Measurements from ENCODE around the gene SLC6A4. TPM values are rescaled to one million over a fixed set of nuclear protein-coding genes. Genes with fewer than 3 reads are reported as not detected.

Gene SLC6A4
- total and polyA plus RNA-seq, 2 experiments from 2014 or later: 0.06 to 0.14 TPM

- no peaks in the 10 kb centered on the region for H3K27me3 ChIP-seq (ENCODE audit: insufficient read depth)
- H3K4me2 ChIP-seq: no peak overlapping the region
- Mint-ChIP-seq H3K27me3 (ENCODE audit: insufficient read depth, low read depth, poor library complexity) (peaks cover 5% of the 10 kb centered on the region), H3K36me3 (ENCODE audit: low read depth) (peaks cover 27% of the 10 kb centered on the region; the same call in 2 of the 3 replicates), H3K9me3 (no peaks in the 10 kb centered on the region; the same call in 2 of the 3 replicates), H3K4me1 (no peaks in the 10 kb centered on the region), H3K27ac (no peak overlapping the region), H3K4me3 (no peak overlapping the region)
- H3K79me2 ChIP-seq (replicated peaks; ENCODE audit: insufficient read depth): peaks cover 80% of the 10 kb centered on the region
- H3K9me2 ChIP-seq (ENCODE audit: insufficient read depth): no peaks in the 10 kb centered on the region
- TF ChIP-seq EZH2phosphoT487 (IDR thresholded peaks at IDR 0.05; ENCODE audit: unreplicated experiment) (no peak), ZNF114 (CRISPR knock-in tag; IDR thresholded peaks at IDR 0.05) (no peak), ZNF331 (CRISPR knock-in tag; IDR thresholded peaks at IDR 0.05; ENCODE audit: low read depth) (no peak), ETS1 (IDR thresholded peaks at IDR 0.05) (no peak), CREB1 (CRISPR knock-in tag; IDR thresholded peaks at IDR 0.05; ENCODE audit: low read depth) (no peak), EZH2 (IDR thresholded peaks at IDR 0.05; ENCODE audit: low read depth, unreplicated experiment) (no peak), JUNB (IDR thresholded peaks at IDR 0.05; ENCODE audit: unreplicated experiment) (no peak), CTCF (conservative IDR thresholded peaks at IDR 0.05; ENCODE audit: low read depth in 2 of 2) (no peak), NANOG (IDR thresholded peaks at IDR 0.05; ENCODE audit: borderline replicate concordance) (no peak), STAT1 (IDR thresholded peaks at IDR 0.05; ENCODE audit: unreplicated experiment) (no peak), POLR2AphosphoS5 (IDR thresholded peaks at IDR 0.05; ENCODE audit: low read depth) (no peak)
- TF ChIP-seq, protein P1, sequence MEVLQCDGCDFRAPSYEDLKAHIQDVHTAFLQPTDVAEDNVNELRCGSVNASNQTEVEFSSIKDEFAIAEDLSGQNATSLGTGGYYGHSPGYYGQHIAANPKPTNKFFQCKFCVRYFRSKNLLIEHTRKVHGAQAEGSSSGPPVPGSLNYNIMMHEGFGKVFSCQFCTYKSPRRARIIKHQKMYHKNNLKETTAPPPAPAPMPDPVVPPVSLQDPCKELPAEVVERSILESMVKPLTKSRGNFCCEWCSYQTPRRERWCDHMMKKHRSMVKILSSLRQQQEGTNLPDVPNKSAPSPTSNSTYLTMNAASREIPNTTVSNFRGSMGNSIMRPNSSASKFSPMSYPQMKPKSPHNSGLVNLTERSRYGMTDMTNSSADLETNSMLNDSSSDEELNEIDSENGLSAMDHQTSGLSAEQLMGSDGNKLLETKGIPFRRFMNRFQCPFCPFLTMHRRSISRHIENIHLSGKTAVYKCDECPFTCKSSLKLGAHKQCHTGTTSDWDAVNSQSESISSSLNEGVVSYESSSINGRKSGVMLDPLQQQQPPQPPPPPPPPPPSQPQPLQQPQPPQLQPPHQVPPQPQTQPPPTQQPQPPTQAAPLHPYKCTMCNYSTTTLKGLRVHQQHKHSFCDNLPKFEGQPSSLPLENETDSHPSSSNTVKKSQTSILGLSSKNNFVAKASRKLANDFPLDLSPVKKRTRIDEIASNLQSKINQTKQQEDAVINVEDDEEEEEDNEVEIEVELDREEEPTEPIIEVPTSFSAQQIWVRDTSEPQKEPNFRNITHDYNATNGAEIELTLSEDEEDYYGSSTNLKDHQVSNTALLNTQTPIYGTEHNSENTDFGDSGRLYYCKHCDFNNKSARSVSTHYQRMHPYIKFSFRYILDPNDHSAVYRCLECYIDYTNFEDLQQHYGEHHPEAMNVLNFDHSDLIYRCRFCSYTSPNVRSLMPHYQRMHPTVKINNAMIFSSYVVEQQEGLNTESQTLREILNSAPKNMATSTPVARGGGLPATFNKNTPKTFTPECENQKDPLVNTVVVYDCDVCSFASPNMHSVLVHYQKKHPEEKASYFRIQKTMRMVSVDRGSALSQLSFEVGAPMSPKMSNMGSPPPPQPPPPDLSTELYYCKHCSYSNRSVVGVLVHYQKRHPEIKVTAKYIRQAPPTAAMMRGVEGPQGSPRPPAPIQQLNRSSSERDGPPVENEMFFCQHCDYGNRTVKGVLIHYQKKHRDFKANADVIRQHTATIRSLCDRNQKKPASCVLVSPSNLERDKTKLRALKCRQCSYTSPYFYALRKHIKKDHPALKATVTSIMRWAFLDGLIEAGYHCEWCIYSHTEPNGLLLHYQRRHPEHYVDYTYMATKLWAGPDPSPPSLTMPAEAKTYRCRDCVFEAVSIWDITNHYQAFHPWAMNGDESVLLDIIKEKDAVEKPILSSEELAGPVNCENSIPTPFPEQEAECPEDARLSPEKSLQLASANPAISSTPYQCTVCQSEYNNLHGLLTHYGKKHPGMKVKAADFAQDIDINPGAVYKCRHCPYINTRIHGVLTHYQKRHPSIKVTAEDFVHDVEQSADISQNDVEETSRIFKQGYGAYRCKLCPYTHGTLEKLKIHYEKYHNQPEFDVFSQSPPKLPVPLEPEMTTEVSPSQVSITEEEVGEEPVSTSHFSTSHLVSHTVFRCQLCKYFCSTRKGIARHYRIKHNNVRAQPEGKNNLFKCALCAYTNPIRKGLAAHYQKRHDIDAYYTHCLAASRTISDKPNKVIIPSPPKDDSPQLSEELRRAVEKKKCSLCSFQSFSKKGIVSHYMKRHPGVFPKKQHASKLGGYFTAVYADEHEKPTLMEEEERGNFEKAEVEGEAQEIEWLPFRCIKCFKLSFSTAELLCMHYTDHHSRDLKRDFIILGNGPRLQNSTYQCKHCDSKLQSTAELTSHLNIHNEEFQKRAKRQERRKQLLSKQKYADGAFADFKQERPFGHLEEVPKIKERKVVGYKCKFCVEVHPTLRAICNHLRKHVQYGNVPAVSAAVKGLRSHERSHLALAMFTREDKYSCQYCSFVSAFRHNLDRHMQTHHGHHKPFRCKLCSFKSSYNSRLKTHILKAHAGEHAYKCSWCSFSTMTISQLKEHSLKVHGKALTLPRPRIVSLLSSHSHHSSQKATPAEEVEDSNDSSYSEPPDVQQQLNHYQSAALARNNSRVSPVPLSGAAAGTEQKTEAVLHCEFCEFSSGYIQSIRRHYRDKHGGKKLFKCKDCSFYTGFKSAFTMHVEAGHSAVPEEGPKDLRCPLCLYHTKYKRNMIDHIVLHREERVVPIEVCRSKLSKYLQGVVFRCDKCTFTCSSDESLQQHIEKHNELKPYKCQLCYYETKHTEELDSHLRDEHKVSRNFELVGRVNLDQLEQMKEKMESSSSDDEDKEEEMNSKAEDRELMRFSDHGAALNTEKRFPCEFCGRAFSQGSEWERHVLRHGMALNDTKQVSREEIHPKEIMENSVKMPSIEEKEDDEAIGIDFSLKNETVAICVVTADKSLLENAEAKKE (CRISPR knock-in tag; IDR thresholded peaks at IDR 0.05): no peak
- TF ChIP-seq, protein P2, sequence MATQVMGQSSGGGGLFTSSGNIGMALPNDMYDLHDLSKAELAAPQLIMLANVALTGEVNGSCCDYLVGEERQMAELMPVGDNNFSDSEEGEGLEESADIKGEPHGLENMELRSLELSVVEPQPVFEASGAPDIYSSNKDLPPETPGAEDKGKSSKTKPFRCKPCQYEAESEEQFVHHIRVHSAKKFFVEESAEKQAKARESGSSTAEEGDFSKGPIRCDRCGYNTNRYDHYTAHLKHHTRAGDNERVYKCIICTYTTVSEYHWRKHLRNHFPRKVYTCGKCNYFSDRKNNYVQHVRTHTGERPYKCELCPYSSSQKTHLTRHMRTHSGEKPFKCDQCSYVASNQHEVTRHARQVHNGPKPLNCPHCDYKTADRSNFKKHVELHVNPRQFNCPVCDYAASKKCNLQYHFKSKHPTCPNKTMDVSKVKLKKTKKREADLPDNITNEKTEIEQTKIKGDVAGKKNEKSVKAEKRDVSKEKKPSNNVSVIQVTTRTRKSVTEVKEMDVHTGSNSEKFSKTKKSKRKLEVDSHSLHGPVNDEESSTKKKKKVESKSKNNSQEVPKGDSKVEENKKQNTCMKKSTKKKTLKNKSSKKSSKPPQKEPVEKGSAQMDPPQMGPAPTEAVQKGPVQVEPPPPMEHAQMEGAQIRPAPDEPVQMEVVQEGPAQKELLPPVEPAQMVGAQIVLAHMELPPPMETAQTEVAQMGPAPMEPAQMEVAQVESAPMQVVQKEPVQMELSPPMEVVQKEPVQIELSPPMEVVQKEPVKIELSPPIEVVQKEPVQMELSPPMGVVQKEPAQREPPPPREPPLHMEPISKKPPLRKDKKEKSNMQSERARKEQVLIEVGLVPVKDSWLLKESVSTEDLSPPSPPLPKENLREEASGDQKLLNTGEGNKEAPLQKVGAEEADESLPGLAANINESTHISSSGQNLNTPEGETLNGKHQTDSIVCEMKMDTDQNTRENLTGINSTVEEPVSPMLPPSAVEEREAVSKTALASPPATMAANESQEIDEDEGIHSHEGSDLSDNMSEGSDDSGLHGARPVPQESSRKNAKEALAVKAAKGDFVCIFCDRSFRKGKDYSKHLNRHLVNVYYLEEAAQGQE (IDR thresholded peaks at IDR 0.05; ENCODE audit: unreplicated experiment): no peak
- H3K27ac ChIP-seq (ENCODE audit: low read depth): no peak overlapping the region
- H3K36me3 ChIP-seq (ENCODE audit: insufficient read depth): no peaks in the 10 kb centered on the region
- no peak overlapping the region for H3K4me3 ChIP-seq
- no peaks in the 10 kb centered on the region for H3F3A ChIP-seq (replicated peaks; ENCODE audit: low read depth)
- H3K4me1 ChIP-seq (ENCODE audit: insufficient read depth): no peaks in the 10 kb centered on the region
- H2AFZ ChIP-seq: no peak overlapping the region
- no peak for ATAC-seq
- H4K20me1 ChIP-seq (replicated peaks; ENCODE audit: insufficient read depth): peaks cover 23% of the 10 kb centered on the region
- DNase-seq (ENCODE audit: low spot score): no peak
Observed at GRCh38 chr17:30158896-30159625, 76.4 kb downstream of the SLC6A4 start.
